HG03571 (cell line): ENCODE data around the gene XPR1.
A peak's percentile ranks its signal among the peaks of the same experiment; 100 is the strongest.

ENCODE experiments used
- ATAC-seq: cut with Tn5 transposase; IDR thresholded peaks from one replicate; pipeline ENCODE4 v1.9.1; 2021; ENCODE audit not compliant: unreplicated experiment

The XPR1 gene

DNA sequence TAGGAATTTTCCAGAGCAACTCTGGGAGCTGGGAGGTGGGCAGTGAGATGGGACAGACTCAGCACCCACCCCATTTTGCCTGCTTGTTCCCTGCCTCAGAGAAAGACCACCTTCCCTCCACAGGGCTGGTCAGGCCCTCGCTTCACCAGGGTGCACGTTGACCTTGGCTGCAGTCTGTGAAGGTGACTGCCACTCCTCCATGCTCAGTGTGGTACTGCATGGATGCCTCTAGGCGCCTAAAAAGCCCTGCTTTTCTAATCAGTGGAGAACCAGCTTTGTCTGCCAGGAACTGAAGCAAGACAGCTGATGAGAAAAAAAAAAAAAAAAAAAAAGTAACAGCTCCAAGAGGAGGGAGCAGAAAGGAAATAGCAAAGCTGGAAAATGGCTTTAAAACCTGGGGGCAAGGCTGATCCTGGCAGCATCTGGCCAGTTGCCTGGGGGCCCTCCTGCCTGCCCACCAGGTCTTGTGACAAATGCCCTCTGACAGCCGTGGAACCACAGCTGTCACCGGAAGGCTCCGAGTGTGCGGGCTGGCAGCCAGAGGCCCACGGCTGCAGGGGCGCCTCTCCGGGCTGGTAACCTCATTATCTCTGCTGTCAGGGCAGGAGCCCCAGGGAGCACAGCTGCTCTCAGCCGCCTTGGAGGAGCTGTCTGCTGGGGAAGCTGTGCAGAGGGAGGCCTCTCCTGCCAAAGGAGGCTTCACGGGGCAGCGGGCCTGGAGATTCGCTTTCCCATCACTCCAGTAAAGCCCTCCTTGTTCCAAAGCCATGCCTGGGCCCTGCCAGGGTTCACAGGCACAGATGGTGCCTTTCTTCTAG, 294.6 kb downstream of the XPR1 start:
- ATAC-seq, result peak; percentile 71

DNA sequence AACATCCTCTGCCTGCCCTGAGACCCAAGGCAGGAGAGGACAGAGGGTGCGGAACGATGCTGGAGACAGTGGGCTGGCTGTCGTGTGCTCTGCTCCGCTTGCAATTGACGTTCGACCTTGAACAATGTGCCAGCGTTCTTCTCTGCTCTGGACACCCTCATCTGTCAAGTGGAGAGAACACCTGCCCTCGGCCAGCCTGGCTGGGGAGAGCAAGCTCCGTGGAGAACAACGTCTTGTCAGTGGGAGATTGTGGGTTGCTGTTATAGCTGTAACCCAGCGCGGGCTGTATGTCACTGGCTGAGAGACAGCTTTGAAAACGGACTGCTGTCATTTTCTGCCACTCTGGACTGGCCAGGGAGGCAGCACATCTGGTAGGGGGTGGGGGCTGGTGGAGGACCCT, 295.5 kb downstream of the XPR1 start:
- no peak for ATAC-seq

DNA sequence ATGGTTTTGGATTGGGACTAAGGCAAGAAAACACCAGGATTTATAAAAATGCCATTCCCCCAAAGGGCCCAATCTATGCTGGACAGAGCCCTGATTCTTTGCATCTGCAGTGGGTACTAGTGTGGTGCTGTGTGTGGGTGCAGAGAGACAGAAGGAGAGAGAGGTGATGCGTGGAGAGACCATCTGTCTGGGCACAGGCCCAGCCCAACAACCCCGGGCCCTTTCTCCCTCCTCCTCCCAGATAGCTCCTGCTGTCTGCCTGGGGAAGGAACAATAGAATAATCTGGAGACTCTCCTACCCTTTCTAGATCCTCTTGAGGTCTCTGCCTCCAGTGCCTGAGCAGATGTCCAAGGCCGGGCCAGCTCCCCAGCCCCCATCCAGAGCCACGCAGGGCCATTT, 296.0 kb downstream of the XPR1 start:
- no peak for ATAC-seq

DNA sequence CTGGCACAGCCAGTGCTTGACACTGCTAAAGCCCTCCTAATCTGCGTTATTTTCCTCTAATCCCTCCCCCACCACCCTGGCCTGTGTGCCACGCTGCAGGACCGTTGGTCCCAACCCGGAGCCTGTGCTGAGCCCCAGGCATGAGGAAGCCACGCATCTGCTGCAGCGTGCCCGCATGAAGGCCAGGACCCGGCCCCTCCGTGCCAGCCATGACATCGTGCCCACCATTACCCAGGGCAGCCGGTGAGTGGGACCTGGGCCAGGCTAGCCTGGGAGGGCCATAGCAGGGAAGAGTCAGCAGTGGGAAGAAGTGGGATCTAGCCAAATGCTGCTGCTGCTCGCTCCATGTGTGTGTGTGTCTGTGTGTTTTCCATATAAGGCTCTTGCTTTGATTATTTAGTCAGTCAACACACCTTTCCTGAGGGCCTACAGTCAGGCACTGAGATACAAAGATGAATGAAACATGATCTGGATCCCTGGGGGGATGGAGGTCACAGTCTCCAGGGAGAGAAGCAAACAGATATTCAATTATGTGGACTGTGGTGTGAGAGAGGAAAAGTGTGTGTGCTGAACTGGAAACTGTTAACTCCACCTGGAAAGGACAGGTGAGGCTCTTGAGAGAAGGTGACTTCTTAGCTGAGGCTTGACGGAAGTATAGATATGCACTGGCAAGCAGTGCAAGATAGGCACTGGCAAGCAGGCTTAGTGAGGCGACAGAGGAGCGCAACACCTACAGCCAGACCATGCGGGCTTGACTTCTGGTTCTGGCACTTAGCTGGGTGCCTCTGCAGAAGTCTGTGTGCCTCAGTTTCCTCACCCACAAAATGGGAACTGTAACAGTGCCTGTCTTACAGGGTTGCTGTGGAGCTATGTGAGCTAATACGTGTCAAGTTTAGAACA, 296.8 kb downstream of the XPR1 start:
- no peak for ATAC-seq

DNA sequence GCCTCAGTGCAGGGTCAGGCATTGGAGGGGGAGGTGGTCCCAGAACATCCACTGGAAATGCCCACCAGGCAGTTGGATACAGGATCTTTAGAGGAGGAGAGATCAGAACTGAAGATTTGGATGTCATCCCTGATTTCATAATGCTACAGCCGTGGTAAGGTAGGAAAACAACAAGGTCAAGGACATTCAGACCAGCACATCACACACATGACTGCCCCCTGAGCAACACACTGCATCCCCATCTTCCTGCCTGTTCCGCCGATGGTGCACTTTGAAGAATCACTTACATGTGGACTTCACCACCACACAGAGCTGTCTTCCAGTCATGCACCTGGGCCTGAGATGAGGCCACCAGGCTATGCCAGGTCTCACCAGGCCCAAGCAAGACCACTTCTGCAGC, 297.6 kb downstream of the XPR1 start:
- no peak for ATAC-seq

DNA sequence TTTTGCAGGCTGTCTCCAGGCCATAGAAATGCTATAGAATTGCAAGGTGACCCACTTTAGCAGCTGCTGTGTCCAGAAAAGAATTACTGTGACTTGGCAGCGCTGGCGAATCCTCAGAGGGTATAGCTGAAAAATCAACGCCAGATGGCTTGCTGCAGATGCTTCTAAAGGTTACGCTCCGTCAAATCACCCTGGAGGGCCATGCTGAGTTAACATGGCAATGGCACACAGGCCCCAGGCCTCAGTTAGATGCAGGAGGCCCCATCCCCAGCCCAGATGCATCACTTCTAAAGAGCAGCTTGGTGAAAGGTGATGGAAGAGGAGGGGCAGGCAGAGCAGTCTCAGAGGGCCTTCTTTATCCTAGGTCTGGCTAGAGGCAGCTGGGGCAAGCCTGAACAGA, 298.9 kb downstream of the XPR1 start:
- no peak for ATAC-seq

DNA sequence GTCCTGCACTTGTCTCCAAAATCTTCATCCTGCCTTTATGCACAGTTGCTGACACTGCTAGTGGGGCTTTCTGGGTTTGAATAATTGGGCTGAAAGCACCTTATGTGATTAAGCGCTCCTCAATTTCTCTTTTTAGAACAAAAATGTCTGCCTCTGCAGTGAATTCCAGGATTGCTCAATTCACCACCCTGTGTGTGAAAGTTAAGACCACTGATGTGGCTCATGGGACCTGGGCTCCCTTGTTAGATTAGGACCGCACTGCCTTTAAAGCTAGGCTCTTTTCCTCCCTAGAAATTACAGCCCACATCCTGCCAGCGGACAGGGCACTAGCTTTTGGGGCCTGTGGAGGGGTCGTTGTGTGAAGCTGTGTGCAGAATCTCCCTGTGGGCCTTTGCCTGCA, 299.7 kb downstream of the XPR1 start:
- ATAC-seq, result no peak

DNA sequence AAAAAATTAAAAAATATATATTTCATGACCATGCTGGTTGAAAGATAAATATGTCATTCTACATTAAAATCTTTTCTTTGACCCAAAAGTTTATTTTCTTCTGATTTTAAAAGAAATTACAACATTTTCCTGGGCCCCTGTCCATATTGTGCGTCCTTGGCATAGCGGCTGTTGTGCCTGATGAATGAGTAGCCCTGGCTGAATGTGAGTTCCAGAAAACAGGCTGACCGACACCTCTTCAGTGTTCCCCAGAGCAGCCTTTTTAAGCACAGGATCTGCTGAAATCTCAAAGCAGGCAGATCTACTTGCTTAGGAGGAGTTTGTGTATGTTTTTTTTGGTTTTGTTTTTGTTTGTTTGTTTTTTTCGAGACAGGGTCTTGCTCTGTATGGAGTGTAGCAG, 300.6 kb downstream of the XPR1 start:
- ATAC-seq, result no peak

DNA sequence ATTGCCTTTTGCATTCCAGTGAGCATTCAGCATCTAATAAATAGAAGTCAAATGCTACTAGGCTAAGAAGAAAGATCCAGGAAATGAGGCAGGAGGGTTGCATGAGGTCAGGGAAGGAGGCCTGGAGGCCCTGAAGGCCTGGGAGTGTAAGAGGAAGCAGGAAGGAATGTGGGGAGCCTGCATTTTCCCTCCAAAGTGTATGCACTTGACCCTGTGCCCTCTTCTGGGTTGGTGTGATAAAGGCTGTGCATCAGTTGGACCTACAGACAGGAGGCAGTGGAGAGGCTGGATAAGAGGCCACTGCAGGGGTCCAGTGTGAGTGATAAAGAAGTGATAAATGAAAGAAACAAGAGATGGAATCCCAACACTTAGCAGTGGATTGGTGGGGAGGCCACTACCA, 301.3 kb downstream of the XPR1 start:
- ATAC-seq, result no peak

DNA sequence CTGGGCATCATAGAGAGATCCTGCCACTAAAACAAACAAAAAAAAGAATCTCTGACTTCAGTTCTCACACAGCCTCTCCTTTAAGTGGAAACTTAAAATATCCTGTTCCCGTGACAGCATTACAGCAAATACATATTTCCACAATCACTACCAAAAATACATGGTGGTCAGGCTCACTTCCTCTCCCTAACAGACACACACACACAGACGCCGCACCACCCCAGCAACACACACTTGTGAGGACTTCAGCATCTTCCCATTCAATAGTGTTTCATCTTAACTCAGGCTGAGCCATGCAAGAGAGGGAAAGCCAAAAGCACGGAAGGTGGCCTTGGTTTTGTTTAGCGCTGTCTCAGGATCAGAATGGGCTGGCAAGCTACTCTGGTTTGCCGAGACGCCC, 302.7 kb downstream of the XPR1 start:
- no peak for ATAC-seq

DNA sequence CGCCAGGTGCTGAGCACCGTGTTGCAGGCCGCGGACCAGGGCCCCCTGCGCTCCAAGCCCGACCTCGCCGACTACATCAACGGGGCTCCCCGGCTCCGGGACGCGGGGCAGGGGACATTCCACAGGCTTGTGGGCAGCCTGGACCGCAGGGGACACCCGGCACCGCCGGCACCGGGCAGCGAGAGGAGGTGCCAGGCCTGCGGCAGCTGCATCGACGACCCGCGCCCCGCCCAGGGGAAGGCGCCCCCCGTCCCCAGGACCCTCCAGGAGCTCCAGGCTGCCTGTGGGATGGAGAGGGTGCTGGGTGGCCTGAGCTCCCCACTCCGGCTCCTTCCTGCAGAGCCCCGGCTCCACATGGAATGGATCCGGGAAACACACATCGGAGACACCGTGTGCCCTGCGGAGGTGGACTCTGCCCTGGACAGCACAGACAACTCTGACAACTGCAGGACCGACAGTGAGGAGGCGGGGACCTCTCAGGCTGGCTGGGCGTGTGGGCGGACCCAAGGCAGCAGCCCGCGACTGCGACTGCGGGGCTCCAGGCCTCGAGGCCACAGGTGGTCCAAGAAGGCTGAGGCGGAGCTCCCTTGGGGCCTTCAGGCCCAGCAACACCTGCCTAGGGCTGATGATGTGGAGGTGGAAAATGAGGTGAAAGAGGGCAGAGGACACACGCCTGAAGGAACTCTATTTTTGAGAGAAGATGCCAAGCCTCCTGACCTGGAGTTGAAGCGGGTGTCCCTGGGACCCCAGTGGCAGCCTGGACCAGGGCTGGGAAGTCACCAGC, 303.7 kb downstream of the XPR1 start:
- no peak for ATAC-seq

DNA sequence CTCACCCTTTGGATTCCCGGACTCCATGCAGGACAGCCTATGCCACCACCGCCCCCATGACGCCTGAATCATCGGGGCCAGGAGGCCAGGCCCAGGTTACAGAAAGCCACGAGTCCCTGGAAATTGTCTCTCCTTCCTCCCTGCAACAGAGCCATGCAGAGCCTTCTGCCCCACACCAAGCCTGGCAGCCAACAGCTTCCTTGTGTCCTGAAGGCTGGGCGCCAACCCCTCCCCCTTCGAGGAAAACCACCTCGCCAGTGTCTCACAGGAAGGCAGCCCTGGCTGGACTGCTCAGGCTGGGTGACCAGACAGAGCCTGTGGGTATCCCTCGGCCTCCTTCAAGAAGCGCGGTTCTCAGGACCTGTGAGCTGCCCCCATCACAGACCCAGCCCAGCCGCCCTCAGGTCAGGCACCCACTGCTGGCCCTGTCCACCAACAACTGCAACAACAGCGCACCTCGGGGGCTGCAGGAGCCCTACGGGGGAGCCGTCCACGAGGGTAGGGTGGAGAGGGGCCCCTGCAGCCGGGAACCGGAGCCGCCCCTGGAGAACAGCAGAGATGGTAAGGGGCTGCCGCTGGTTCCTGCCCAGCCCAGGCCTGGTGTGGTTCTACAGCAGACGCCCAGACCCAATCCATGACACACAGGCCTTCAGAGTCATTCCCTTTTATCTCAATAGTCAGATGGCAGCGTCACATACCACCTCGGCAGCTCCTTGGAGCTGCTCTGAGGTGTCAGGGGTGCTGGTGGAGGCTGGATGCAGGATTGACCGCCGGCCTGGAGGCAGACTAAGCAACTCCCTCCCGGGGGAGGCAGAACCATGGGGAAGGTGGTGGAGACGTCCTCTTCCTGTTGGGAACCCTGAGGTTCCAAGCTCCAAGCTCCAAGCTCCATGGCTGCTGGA, 304.5 kb downstream of the XPR1 start:
- no peak for ATAC-seq

DNA sequence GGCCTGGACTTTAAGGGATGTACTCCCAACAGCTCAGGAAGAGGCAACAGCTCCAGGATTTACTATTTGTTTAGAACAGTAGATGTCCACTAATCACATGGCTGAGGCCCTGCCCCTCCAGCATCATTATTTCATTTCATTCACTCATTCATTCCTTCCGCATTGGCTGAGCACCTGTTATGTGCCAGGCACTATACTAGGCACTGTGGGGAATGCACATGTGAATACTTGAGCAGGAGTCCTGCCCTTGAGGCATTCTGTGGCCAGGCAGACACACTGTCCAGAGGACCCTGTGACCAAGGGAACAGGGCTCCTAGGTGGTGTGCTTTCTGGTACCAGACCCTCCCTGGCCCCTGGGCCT, 305.2 kb downstream of the XPR1 start:
- no peak for ATAC-seq

DNA sequence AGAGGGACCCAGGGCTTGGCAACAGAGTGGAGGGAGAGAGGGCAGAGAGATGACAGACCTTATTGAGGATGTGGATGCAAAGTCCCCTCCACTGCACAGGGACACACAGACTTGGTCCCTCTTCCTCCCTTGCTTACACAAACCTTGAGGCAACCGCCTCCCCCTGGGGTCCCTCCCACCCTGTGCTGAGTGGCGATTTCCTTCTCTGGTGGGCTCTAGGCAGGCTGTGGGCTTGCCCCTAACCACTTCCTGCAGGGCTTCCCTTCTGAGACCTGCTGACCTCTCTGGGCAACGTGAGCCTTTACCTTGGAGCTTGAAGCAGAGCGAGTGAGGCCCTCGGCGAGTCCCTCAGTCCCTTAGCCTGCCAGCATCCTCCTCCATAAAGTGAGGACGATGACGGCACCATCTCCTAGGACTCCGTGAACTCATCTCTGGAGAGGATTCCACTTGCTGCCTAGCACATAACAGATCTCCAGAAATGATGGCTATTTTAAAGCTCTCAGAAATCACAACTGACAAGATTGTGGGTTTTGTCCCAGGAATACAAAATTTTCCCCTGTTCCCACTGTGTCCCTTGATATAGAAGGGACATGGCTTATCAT, 305.9 kb downstream of the XPR1 start:
- no peak for ATAC-seq

DNA sequence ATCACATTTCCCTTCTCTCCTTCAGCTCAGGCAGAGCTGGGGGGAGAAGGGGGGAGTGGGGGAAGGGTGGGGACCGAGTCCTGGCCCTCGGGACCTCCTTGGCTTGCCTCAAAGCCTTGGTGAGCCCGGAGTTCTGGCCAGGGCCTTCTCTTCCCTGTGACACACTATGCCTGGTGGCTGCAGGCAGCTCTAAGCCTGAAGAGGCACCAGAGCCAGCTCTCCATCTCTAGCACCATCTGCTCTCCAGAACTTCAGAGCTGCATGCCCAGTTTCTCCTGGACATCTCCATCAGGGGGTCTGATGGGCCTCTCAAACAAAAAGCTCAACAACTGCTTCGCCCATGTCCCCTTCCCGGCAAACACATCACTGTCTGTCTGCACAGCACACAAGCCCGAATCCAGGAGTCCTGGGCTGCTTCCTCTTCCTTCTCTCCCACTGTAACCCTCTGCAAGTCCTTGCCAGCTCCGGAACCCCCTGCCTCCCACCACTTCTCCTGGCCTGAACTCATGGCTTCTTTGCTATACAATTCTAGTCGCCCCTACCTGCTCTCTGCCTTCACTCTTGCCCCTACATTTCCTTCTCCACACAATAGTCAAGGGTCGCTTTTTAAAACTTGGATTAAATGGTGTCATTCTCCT, 307.4 kb downstream of the XPR1 start:
- ATAC-seq, result no peak

DNA sequence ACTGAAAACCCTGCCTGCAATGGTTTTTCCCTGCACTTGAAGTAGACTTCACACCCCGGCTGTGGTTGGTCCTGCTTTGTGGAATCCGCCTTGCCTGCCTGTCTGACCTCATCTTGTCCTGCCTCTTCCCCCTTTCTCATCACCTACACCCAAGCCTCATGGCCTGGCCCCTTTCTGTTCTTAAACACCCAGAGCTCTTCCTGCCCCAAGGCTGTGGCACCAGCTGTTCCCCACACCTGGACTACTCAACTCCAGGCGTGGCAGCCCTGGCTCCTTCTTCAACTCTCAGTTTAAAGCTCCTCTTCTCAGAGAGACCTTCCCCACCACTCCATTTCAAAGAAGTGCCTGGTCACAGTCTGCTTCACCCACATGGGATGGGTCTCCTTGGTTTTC, 307.9 kb downstream of the XPR1 start:
- no peak for ATAC-seq
